Smooth muscle cell (in vitro differentiated cells): Measurements from ENCODE around the gene HSPA1B. TPM values are rescaled to one million over a fixed set of nuclear protein-coding genes. Genes with fewer than 3 reads are reported as not detected.

Experiments used
- polyA plus RNA-seq: library from polyadenylated mRNA; unstranded; fragments of >200 nt; fragmentation: Nextera tagmentation; extraction: Ambion mirVana; gene quantifications from 2 replicates; pipeline ENCODE4 v1.2.1, GENCODE V29; 2016
- small RNA-seq: library from RNA; depleted of rRNA; stranded (forward); fragments of <200 nt; gene quantifications from one replicate; pipeline ENCODE3, GENCODE V24; 2014
- total RNA-seq: library from RNA; depleted of rRNA; stranded (reverse); fragments of >200 nt; gene quantifications from 2 replicates; pipeline ENCODE4 v1.2.3, GENCODE V29; 2014

Gene HSPA1B
- total and polyA plus RNA-seq, 2 experiments from 2014 or later, result 30.7 to 43.1 TPM

Small RNA genes within 50 kb of the gene (small RNA-seq; reads per million reads assigned to genes)
- gene RF00019 (not detected), gene SNORD48 (600 reads per million, percentile 99 among the genes with 10 or more reads in this experiment), gene SNORD52 (not detected)

Other genes starting within 250 kb of the HSPA1B start
Only the 30 nearest of the 38 such genes appear.
- gene APOM, start 171.8 kb upstream of the HSPA1B start, total RNA-seq, result 2.3 and 2.7 TPM in 2 replicates
- 1.1 and 2.7 TPM in 2 replicates for gene APOM, start 171.8 kb upstream of the HSPA1B start, polyA plus RNA-seq
- 7.1 and 8.9 TPM in 2 replicates for gene C6orf47, start 167.0 kb upstream of the HSPA1B start, total RNA-seq
- 15.5 and 20.1 TPM in 2 replicates for gene C6orf47, start 167.0 kb upstream of the HSPA1B start, polyA plus RNA-seq
- 12.5 and 17.2 TPM in 2 replicates for gene GPANK1, start 162.7 kb upstream of the HSPA1B start, total RNA-seq
- gene GPANK1, start 162.7 kb upstream of the HSPA1B start, polyA plus RNA-seq, result 19.6 and 20.1 TPM in 2 replicates
- gene CSNK2B, start 161.7 kb upstream of the HSPA1B start, total RNA-seq, result 228 and 313 TPM in 2 replicates
- 195 and 226 TPM in 2 replicates for gene CSNK2B, start 161.7 kb upstream of the HSPA1B start, polyA plus RNA-seq
- 1.5 and 7.5 TPM in 2 replicates for gene LY6G5B, start 157.8 kb upstream of the HSPA1B start, total RNA-seq
- 5.6 and 16.2 TPM in 2 replicates for gene LY6G5B, start 157.8 kb upstream of the HSPA1B start, polyA plus RNA-seq
- gene LY6G5C, start 146.7 kb upstream of the HSPA1B start, total RNA-seq, result 0.18 and 0.67 TPM in 2 replicates
- gene LY6G5C, start 146.7 kb upstream of the HSPA1B start, polyA plus RNA-seq, result 3.8 and 5.2 TPM in 2 replicates
- gene ABHD16A, start 124.4 kb upstream of the HSPA1B start, total RNA-seq, result 24.9 and 32.8 TPM in 2 replicates
- 39.9 and 40.5 TPM in 2 replicates for gene ABHD16A, start 124.4 kb upstream of the HSPA1B start, polyA plus RNA-seq
- not detected in 2 replicates for gene LY6G6F, start 120.9 kb upstream of the HSPA1B start, total RNA-seq
- gene LY6G6F, start 120.9 kb upstream of the HSPA1B start, polyA plus RNA-seq, result not detected in 2 replicates
- not detected in 2 replicates for gene LY6G6D, start 112.4 kb upstream of the HSPA1B start, total RNA-seq
- gene LY6G6D, start 112.4 kb upstream of the HSPA1B start, polyA plus RNA-seq, result not detected in 2 replicates
- gene LY6G6C, start 106.0 kb upstream of the HSPA1B start, total RNA-seq, result 3.8 and 5.2 TPM in 2 replicates
- gene LY6G6C, start 106.0 kb upstream of the HSPA1B start, polyA plus RNA-seq, result 3.9 and 7.2 TPM in 2 replicates
- 0.09 TPM in 1 of 2 replicates, not detected in the other for gene MPIG6B, start 104.4 kb upstream of the HSPA1B start, total RNA-seq
- 1.1 TPM in 1 of 2 replicates, not detected in the other for gene MPIG6B, start 104.4 kb upstream of the HSPA1B start, polyA plus RNA-seq
- 62.9 and 104 TPM in 2 replicates for gene DDAH2, start 98.4 kb upstream of the HSPA1B start, total RNA-seq
- 122 and 134 TPM in 2 replicates for gene DDAH2, start 98.4 kb upstream of the HSPA1B start, polyA plus RNA-seq
- gene CLIC1, start 91.2 kb upstream of the HSPA1B start, total RNA-seq, result 373 and 417 TPM in 2 replicates
- 610 and 628 TPM in 2 replicates for gene CLIC1, start 91.2 kb upstream of the HSPA1B start, polyA plus RNA-seq
- 10.6 and 15.4 TPM in 2 replicates for gene MSH5, start 87.7 kb upstream of the HSPA1B start, total RNA-seq
- 4.7 and 10.5 TPM in 2 replicates for gene MSH5, start 87.7 kb upstream of the HSPA1B start, polyA plus RNA-seq
- gene SAPCD1, start 65.1 kb upstream of the HSPA1B start, total RNA-seq, result not detected in 2 replicates
- 1.4 and 1.8 TPM in 2 replicates for gene SAPCD1, start 65.1 kb upstream of the HSPA1B start, polyA plus RNA-seq
- 0.22 and 0.58 TPM in 2 replicates for gene VWA7, start 50.4 kb upstream of the HSPA1B start, total RNA-seq
- 0.08 and 0.28 TPM in 2 replicates for gene VWA7, start 50.4 kb upstream of the HSPA1B start, polyA plus RNA-seq
- gene VARS1, start 32.0 kb upstream of the HSPA1B start, total RNA-seq, result 31.9 and 60.8 TPM in 2 replicates
- gene VARS1, start 32.0 kb upstream of the HSPA1B start, polyA plus RNA-seq, result 76.9 and 80.8 TPM in 2 replicates
- 62.0 and 91.2 TPM in 2 replicates for gene LSM2, start 20.8 kb upstream of the HSPA1B start, total RNA-seq
- 73.6 and 81.6 TPM in 2 replicates for gene LSM2, start 20.8 kb upstream of the HSPA1B start, polyA plus RNA-seq
- gene HSPA1L, start 12.5 kb upstream of the HSPA1B start, total RNA-seq, result 0.63 and 0.94 TPM in 2 replicates
- 0.19 and 1.0 TPM in 2 replicates for gene HSPA1L, start 12.5 kb upstream of the HSPA1B start, polyA plus RNA-seq
- 52.6 and 59.5 TPM in 2 replicates for gene HSPA1A, start 12.2 kb upstream of the HSPA1B start, total RNA-seq
- 61.2 and 71.6 TPM in 2 replicates for gene HSPA1A, start 12.2 kb upstream of the HSPA1B start, polyA plus RNA-seq
- gene NEU1, start 35.1 kb downstream of the HSPA1B start, total RNA-seq, result 40.0 and 47.5 TPM in 2 replicates
- gene NEU1, start 35.1 kb downstream of the HSPA1B start, polyA plus RNA-seq, result 52.1 and 52.7 TPM in 2 replicates
- gene SLC44A4, start 51.3 kb downstream of the HSPA1B start, total RNA-seq, result 0.72 and 0.85 TPM in 2 replicates
- gene SLC44A4, start 51.3 kb downstream of the HSPA1B start, polyA plus RNA-seq, result 0.30 and 0.52 TPM in 2 replicates
- 17.4 and 17.6 TPM in 2 replicates for gene EHMT2, start 70.0 kb downstream of the HSPA1B start, total RNA-seq
- gene EHMT2, start 70.0 kb downstream of the HSPA1B start, polyA plus RNA-seq, result 33.9 and 38.9 TPM in 2 replicates
- gene ZBTB12, start 74.3 kb downstream of the HSPA1B start, total RNA-seq, result 0.04 and 0.54 TPM in 2 replicates
- 0.39 TPM in 1 of 2 replicates, not detected in the other for gene ZBTB12, start 74.3 kb downstream of the HSPA1B start, polyA plus RNA-seq
- 0.27 TPM in 1 of 2 replicates, not detected in the other for gene C2, start 100.0 kb downstream of the HSPA1B start, total RNA-seq
- 0.37 TPM in 2 replicates for gene C2, start 100.0 kb downstream of the HSPA1B start, polyA plus RNA-seq
- gene CFB, start 118.4 kb downstream of the HSPA1B start, total RNA-seq, result not detected in 2 replicates
- 2.3 and 4.1 TPM in 2 replicates for gene CFB, start 118.4 kb downstream of the HSPA1B start, polyA plus RNA-seq
- gene NELFE, start 131.2 kb downstream of the HSPA1B start, total RNA-seq, result 78.6 and 91.5 TPM in 2 replicates
- 125 and 134 TPM in 2 replicates for gene NELFE, start 131.2 kb downstream of the HSPA1B start, polyA plus RNA-seq
- gene SKIC2, start 131.4 kb downstream of the HSPA1B start, total RNA-seq, result 24.6 and 27.6 TPM in 2 replicates
- gene SKIC2, start 131.4 kb downstream of the HSPA1B start, polyA plus RNA-seq, result 55.0 and 56.0 TPM in 2 replicates
- gene DXO, start 144.4 kb downstream of the HSPA1B start, total RNA-seq, result 7.8 and 11.0 TPM in 2 replicates
- 21.9 and 23.5 TPM in 2 replicates for gene DXO, start 144.4 kb downstream of the HSPA1B start, polyA plus RNA-seq
- gene C4A, start 154.3 kb downstream of the HSPA1B start, total RNA-seq, result 2.8 and 4.6 TPM in 2 replicates
- 1.7 and 4.4 TPM in 2 replicates for gene C4A, start 154.3 kb downstream of the HSPA1B start, polyA plus RNA-seq